Stimulated activated CD8-positive, alpha-beta memory T cell treated with anti-CD3 and anti-CD28 coated beads, Interleukin-4, amount 100 ng/mL, for 24 hours (primary cell): ENCODE data around the gene RAPGEF2.

Source experiments
- DNase-seq: peaks from one replicate; pipeline ENCODE4 v3.0.0-alpha.2; 2020; ENCODE audit warnings: low read depth

RAPGEF2 gene

GRCh38 chr4:159197885-159198269 is 95.0 kb downstream of the RAPGEF2 start:
- no peak for DNase-seq

GRCh38 chr4:159199826-159200225 is 96.9 kb downstream of the RAPGEF2 start:
- DNase-seq = no peak

GRCh38 chr4:159201168-159201567 is 98.3 kb downstream of the RAPGEF2 start:
- no peak for DNase-seq

DNA sequence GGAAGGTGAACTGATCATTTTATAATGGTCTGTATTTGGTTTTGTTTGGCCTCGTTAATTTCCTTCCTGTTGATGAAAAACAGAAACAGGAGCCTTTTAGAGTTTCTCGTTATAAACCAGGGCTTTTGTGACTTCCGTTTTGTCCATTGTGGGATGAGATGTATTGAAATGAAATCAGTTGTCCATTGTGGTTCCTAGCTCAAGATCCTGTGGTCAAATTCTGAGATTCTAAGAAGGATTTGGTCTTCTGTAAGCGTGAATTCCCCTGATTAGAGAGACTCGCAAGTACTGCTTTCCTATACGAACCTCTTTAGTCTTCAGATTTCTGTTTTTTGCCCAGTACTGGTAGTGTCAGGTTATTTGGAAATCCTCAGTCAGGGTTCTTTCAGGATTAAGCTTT is 101.7 kb downstream of the RAPGEF2 start:
- no peak for DNase-seq

DNA sequence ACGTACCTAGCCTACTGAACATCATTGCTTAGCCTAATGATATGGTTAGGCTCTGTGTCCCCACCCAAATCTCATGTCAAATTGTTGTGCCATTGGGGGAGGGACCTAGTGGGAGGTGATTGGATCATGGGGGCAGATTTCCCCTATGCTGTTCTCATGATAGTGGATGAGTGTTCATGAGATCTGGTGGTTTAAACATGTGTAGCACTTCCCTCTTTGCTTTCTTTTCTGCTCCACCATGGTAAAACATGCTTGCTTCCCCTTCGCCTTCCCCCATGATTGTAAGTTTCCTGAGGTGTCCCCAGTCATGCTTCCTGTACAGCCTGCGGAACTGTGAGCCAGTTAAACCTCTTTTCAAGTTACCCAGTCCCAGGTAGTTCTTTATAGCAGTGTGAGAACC is 102.6 kb downstream of the RAPGEF2 start:
- DNase-seq = no peak

- DNase-seq = peak; percentile 1
Measured at GRCh38 chr4:159206427-159206871, 103.6 kb downstream of the RAPGEF2 start.

- DNase-seq = no peak
Measured at GRCh38 chr4:159209249-159209648, 106.4 kb downstream of the RAPGEF2 start.

DNA sequence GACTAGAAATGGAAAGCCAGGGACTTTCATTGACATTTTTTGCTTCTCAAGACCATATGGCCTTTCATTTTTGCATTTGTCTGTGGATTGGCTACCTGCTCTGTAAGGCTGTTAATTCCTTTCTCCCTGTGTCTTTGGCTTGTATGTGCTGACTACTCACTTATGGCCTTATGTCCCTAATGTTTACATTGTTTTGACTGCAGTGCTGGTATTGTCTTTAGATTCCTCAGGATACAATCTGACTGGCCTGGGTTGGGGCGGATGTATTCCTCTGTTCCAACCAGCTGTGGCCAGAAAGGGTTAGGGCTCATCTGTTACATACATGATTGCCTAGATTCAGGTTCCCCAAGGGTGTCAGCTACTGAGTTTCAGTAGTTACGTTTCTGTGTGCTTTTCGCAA is 108.1 kb downstream of the RAPGEF2 start:
- no peak for DNase-seq

GRCh38 chr4:159212675-159213293 is 109.9 kb downstream of the RAPGEF2 start:
- DNase-seq = no peak

DNA sequence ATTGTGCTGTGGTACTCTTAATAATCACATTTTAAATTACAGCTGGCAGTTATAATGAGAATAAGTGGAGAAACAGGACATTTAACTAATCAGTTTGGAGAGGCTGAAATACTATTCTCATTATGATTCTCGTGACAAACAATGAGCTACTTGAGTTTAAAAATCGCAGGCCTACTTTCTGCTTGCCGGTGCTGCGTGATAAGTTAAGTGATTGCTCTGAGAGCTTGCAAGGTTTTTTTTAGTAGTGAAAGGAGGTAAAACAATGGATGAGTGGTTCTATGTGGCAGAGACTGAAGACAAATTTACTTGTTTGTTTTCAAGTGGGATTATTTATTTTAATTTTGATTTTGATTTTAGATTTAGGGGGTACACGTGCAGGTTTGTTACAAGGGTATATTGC is 114.0 kb downstream of the RAPGEF2 start:
- DNase-seq = no peak

GRCh38 chr4:159219862-159220261 is 117.0 kb downstream of the RAPGEF2 start:
- DNase-seq = no peak

GRCh38 chr4:159220353-159220752 is 117.5 kb downstream of the RAPGEF2 start:
- DNase-seq = no peak

DNA sequence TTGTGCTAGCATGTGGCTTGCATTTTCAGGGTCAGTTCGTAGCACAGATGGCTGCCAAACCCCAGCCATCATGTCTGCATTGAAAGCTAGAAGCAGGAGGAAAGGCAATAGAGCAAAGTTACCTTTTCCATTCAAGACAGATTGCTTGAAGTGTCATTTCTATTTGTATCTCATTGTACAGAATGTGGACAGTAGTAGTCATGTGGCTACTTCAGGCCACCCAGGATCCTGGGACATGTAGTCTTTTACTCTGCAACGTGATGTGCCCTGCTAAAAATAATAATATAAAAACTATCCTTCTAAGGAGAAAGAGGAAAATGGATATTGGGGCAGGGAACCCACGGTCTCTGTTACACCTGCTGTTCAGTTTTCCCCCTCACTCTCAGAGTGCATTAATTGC is 118.4 kb downstream of the RAPGEF2 start:
- DNase-seq = no peak

DNA sequence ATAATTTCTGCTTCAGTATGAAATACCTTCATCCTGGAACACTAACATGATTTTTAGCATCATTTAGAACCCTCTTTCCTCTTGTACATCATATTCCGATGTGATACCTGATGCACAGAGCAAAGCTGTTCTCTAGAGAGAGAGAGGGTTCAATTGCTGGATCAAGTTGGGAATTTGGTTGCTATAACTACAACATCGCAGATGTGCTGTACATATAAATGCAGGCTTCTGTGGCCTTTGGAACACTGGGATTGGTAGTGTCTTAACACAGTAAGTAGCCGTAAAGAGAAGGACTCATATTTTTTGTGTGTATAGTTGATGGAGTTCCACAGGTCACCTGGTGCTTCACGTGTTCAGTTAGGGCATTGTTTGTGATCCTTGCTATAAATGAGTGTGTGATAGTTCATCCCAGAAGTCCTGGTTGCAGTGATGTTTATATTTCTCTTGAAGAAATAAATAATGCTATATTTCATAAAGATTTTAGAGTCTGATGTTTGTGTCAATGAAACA is 119.2 kb downstream of the RAPGEF2 start:
- DNase-seq = no peak

DNA sequence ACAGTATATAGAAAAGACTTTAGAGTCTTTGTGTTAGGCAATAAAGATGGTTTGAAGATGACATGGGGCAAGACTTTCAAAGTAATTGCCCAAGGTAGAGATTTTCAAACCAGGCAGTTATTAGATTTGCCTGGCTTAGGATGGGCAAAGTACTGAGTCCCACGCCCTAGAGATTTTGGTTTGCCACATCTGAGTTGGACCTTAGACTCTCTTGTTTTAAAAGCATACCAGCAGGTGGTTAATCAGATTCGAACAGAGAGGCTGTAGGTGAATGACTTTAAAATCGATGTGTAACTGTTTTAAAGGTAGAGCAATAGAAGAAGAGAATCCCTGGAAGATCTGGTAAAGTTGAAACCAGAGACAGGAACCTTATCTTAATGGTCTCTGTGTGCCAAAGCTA is 121.5 kb downstream of the RAPGEF2 start:
- no peak for DNase-seq

DNA sequence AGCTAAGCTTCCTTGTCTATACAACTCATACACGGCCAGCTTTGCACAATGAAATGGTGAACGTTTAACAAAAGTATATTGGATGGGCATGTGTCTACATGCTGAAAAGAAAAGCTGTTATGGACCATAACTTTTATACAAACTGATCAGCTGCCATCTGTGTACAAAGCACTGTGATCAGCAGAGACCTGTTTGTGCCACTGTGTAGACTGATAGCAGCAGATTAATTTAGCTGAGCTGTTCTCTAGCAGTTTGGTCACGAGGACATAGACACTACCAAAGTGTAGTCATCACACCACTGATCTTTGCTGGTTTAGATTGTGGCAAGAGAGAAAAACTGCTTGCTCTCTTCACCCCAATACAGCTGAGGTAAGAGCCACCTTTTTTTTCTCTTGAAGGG is 124.5 kb downstream of the RAPGEF2 start:
- no peak for DNase-seq

- no peak for DNase-seq
Measured at GRCh38 chr4:159227984-159228383, 125.1 kb downstream of the RAPGEF2 start.

GRCh38 chr4:159229164-159229563 is 126.3 kb downstream of the RAPGEF2 start:
- DNase-seq = no peak

DNA sequence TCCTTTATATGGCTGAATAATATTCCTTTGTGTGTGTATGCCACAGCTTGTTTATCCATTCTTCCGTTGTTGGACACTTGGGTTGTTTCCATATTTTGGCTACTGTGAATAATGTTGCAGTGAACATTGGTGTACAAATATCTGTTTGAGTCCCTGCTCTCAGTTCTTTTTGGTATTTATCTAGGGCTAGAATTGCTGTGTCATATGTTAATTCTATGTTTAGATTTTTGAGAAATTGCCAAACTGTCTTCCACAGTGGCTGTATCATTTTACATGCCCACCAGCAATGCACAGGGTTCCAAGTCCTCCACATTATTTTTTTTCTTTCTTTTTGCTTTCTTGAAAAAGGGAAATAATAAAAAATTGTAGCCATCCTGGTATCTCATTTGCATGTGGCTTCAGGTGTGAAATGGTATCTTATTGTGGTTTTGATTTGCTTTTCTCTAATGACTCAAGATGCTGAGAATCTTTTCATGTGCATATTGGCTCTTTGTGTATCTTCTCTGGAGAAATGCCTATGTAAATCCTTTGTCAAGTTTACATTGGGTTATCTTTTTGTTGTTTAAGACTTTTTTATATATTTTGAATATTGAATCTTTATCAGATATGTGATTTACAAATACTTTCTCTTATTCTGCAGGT is 129.7 kb downstream of the RAPGEF2 start:
- no peak for DNase-seq

GRCh38 chr4:159235779-159236368 is 133.0 kb downstream of the RAPGEF2 start:
- no peak for DNase-seq

GRCh38 chr4:159237975-159238374 is 135.1 kb downstream of the RAPGEF2 start:
- DNase-seq = no peak

DNA sequence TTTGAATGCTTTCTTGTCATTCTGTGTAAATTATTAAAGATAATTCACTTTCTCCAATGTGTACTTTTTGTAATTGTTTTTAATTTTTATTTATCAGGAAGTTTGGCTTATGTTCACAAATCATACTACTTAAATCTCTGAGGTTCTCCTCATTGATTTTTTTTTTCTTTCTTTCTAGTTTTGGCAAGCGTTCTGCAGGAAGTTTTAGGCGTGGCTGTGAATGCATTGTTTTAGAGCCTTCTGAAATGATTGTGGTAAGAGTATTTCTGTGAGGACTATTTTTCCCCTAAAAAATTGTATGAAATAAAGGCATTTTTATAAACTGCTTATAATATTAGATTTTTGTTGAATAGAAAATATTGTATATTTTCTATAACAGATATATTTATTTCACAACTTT is 135.8 kb downstream of the RAPGEF2 start:
- no peak for DNase-seq

- no peak for DNase-seq
Measured at GRCh38 chr4:159239629-159240028, 136.8 kb downstream of the RAPGEF2 start.

DNA sequence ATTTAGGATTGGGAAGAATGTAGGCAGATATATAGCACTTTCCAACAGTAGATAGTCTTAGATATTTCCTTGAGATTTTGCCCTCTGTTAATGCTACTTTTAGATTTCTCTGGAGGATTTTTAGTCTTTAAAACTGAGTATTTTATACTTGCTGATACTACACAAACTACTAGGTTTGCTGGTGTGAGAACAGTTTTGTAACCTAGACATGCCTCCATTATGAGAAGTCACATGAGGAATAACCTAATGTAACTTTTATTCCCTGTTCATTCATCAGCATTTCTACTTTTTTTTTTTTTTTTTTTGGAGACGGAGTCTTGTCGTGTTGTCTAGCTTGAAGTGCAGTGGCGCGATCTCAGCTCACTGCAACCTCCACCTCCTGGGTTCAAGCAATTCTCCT is 137.2 kb downstream of the RAPGEF2 start:
- no peak for DNase-seq
